Panc1 (cell line): Measurements from ENCODE around the gene FBXO40. TPM values are rescaled to one million over a fixed set of nuclear protein-coding genes. Genes with fewer than 3 reads are reported as not detected.

Experiments used
- ATAC-seq: fragments of 200-7000 bp; cut with Tn5 transposase; 2 replicates; pipeline ENCODE4 v1.9.1; 2020; ENCODE audit warnings: mild to moderate bottlenecking, moderate library complexity
- BruUV-seq: library from RNA; stranded (reverse); fragments of 400-500 nt; replicated peaks from 2 replicates; lab custom pipeline; 2021; lab: Mats Ljungman, UMichigan
- CTCF ChIA-PET: fragments of 300-600 bp; sonication (Branson Sonifier 250); formaldehyde crosslinking; loops from one replicate; lab custom pipeline; 2022; ENCODE audit warnings: antibody characterized with exemption; lab: Charles Lee
- POLR2A ChIA-PET: fragments of 300-600 bp; sonication (Branson Sonifier 250); formaldehyde crosslinking; loops from one replicate; lab custom pipeline; 2022; ENCODE audit warnings: antibody characterized with exemption; lab: Charles Lee
- DNase-seq: peaks from one replicate; pipeline ENCODE4 v3.0.0-alpha.2; 2010; ENCODE audit warnings: low read depth, low spot score
- H3K27ac ChIP-seq: 2 replicates; pipeline ENCODE4 v1.5.1; 2011; ENCODE audit warnings: mild to moderate bottlenecking, low read length, inconsistent platforms
- H3K27me3 ChIP-seq: fragments of 200-500 bp; sonication (Bioruptor generic); 2 replicates; pipeline ENCODE4 v1.6.0; 2014; ENCODE audit warnings: low read length, inconsistent platforms; ENCODE audit not compliant: control insufficient read depth, insufficient read depth
- H3K36me3 ChIP-seq: fragments of 200-500 bp; sonication (Bioruptor generic); 2 replicates; pipeline ENCODE4 v1.5.1; 2014; ENCODE audit warnings: inconsistent platforms, mild to moderate bottlenecking, low read length, moderate library complexity; ENCODE audit not compliant: control insufficient read depth, insufficient read depth
- H3K4me1 ChIP-seq: 2 replicates; pipeline ENCODE4 v1.5.1; 2011; ENCODE audit warnings: inconsistent platforms, mild to moderate bottlenecking, low read length, moderate library complexity; ENCODE audit not compliant: control insufficient read depth, insufficient read depth
- H3K4me3 ChIP-seq, 2 experiments: 2 replicates each; pipeline ENCODE4 v1.5.1; 2011 to 2012; ENCODE audit warnings: low read depth in 2 of 2, low read length in 2 of 2, mild to moderate bottlenecking in 2 of 2, inconsistent platforms in 1 of 2, moderate library complexity in 1 of 2
- H3K9me3 ChIP-seq: fragments of 200-500 bp; sonication (Bioruptor generic); 2 replicates; pipeline ENCODE4 v1.5.1; 2014; ENCODE audit warnings: low read depth, mild to moderate bottlenecking, inconsistent platforms, low read length, moderate library complexity; ENCODE audit not compliant: control insufficient read depth, insufficient read depth
- POLR2AphosphoS5 ChIP-seq: IDR thresholded peaks from 2 replicates; pipeline ENCODE4 v1.6.1; 2012; ENCODE audit warnings: mild to moderate bottlenecking, low read depth, low read length, moderate library complexity
- SIN3A ChIP-seq: IDR thresholded peaks from 2 replicates; pipeline ENCODE4 v1.6.1; 2012; ENCODE audit warnings: low read depth, mild to moderate bottlenecking, low read length, moderate library complexity, borderline replicate concordance; ENCODE audit not compliant: insufficient read depth
- TCF7L2 ChIP-seq: IDR thresholded peaks from 2 replicates; pipeline ENCODE4 v1.6.1; 2011; ENCODE audit warnings: mild to moderate bottlenecking, low read depth, low read length, inconsistent platforms
- in situ Hi-C: cut with HindIII; loops from 2 replicates; pipeline ENCODE4 v1.10.0; 2016; ENCODE audit warnings: low sequenced_read_pairs, low pct_unique_long_range_greater_than_20kb
- intact Hi-C: fragments of 100-400 bp; cut with micrococcal nuclease; formaldehyde crosslinking; loops from one replicate; pipeline ENCODE4 v1.10.0; 2022; ENCODE audit not compliant: unreplicated experiment
- total RNA-seq: library from RNA; stranded (reverse); gene quantifications from one replicate; pipeline ENCODE4 v1.2.1, GENCODE V29; 2021; ENCODE audit not compliant: unreplicated experiment
- TF ChIP-seq, protein P1 (sequence below): fragments of 450-650 bp; IDR thresholded peaks from 2 replicates; pipeline ENCODE4 v1.5.1; 2017; ENCODE audit warnings: mild to moderate bottlenecking
- TF ChIP-seq, protein P2 (sequence below), 2 experiments: IDR thresholded peaks; 2 replicates each; pipeline ENCODE4 v1.6.1; 2011 to 2012; ENCODE audit warnings: low read depth in 2 of 2, control low read depth in 1 of 2, low read length in 1 of 2, mild to moderate bottlenecking in 1 of 2, moderate library complexity in 1 of 2; ENCODE audit not compliant: insufficient read depth in 1 of 2

The FBXO40 gene
- total RNA-seq, 1 experiment from 2014 or later: not detected

- CTCF ChIA-PET: no interaction called here
Measured at GRCh38 chr3:121594850-121595249, 1.7 kb downstream of the FBXO40 start.

GRCh38 chr3:121595765-121596406, 2.7 kb downstream of the FBXO40 start:
- DNase-seq: no peak
- Histone ChIP-seq H3K4me3 (no peak overlapping the region), H3K36me3 (no peaks in the 10 kb centered on the region), H3K4me1 (no peaks in the 10 kb centered on the region), H3K27me3 (peaks cover 6% of the 10 kb centered on the region), H3K9me3 (no peaks in the 10 kb centered on the region), H3K27ac (no peak overlapping the region)
- POLR2A ChIA-PET: no interaction called here
- in situ Hi-C loops (no loop called here), intact Hi-C loops (no loop called here)
- no TSS peak for BruUV-seq
- CTCF ChIA-PET: no interaction called here
- TF ChIP-seq, protein P1, sequence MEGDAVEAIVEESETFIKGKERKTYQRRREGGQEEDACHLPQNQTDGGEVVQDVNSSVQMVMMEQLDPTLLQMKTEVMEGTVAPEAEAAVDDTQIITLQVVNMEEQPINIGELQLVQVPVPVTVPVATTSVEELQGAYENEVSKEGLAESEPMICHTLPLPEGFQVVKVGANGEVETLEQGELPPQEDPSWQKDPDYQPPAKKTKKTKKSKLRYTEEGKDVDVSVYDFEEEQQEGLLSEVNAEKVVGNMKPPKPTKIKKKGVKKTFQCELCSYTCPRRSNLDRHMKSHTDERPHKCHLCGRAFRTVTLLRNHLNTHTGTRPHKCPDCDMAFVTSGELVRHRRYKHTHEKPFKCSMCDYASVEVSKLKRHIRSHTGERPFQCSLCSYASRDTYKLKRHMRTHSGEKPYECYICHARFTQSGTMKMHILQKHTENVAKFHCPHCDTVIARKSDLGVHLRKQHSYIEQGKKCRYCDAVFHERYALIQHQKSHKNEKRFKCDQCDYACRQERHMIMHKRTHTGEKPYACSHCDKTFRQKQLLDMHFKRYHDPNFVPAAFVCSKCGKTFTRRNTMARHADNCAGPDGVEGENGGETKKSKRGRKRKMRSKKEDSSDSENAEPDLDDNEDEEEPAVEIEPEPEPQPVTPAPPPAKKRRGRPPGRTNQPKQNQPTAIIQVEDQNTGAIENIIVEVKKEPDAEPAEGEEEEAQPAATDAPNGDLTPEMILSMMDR: no peak
- TF ChIP-seq POLR2AphosphoS5 (no peak), SIN3A (no peak), TCF7L2 (no peak)
- TF ChIP-seq, protein P2, sequence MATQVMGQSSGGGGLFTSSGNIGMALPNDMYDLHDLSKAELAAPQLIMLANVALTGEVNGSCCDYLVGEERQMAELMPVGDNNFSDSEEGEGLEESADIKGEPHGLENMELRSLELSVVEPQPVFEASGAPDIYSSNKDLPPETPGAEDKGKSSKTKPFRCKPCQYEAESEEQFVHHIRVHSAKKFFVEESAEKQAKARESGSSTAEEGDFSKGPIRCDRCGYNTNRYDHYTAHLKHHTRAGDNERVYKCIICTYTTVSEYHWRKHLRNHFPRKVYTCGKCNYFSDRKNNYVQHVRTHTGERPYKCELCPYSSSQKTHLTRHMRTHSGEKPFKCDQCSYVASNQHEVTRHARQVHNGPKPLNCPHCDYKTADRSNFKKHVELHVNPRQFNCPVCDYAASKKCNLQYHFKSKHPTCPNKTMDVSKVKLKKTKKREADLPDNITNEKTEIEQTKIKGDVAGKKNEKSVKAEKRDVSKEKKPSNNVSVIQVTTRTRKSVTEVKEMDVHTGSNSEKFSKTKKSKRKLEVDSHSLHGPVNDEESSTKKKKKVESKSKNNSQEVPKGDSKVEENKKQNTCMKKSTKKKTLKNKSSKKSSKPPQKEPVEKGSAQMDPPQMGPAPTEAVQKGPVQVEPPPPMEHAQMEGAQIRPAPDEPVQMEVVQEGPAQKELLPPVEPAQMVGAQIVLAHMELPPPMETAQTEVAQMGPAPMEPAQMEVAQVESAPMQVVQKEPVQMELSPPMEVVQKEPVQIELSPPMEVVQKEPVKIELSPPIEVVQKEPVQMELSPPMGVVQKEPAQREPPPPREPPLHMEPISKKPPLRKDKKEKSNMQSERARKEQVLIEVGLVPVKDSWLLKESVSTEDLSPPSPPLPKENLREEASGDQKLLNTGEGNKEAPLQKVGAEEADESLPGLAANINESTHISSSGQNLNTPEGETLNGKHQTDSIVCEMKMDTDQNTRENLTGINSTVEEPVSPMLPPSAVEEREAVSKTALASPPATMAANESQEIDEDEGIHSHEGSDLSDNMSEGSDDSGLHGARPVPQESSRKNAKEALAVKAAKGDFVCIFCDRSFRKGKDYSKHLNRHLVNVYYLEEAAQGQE (IDR thresholded peaks at IDR 0.05; ENCODE audit: insufficient read depth in 1 of 2, low read depth in 2 of 2, low read length in 1 of 2): no peak
- no peak for ATAC-seq

More at GRCh38 chr3:121594850-121595249, 1.7 kb downstream of the FBXO40 start:
- Histone ChIP-seq H3K27me3 (peaks cover 12% of the 10 kb centered on the region), H3K4me3 (no peak overlapping the region), H3K36me3 (no peaks in the 10 kb centered on the region), H3K9me3 (no peaks in the 10 kb centered on the region), H3K4me1 (no peaks in the 10 kb centered on the region), H3K27ac (no peak overlapping the region)
- TF ChIP-seq, protein P1: no peak
- TF ChIP-seq, protein P2 (IDR thresholded peaks at IDR 0.05; ENCODE audit: insufficient read depth in 1 of 2, low read depth in 2 of 2, low read length in 1 of 2): no peak
- no peak for TF ChIP-seq POLR2AphosphoS5
- no peak for TF ChIP-seq TCF7L2
- no peak for TF ChIP-seq SIN3A
- POLR2A ChIA-PET: no interaction called here
- ATAC-seq: no peak
- no TSS peak for BruUV-seq
- in situ Hi-C loops: no loop called here
- intact Hi-C loops: no loop called here
- DNase-seq: no peak
